ENCODE data around the gene NREP.
"Not testable (repeated sequence)": the region's sequence is repeated elsewhere in the genome, so short reads cannot be mapped to it uniquely, and the experiment has no call there.

Gene NREP

GRCh38 chr5:111728941-111729340, 28.1 kb downstream of the NREP start:
- Histone ChIP-seq H3K9me3 (replicated peaks in 1 of 11) (no peaks in the 10 kb centered on the region; a peak in 1 of 22 replicates), H3K36me3 (peaks cover 8 to 92% (median 73%) of the 10 kb centered on the region in 11 experiments; a peak in 21 of 22 replicates), H3K4me1 (peaks cover 0 to 17% (median 11%) of the 10 kb centered on the region in 10 experiments; a peak in 13 of 20 replicates), H4K20me1 (no peaks in the 10 kb centered on the region), H3K27ac (no peak overlapping the region), H3K4me3 (no peak overlapping the region), H3K9ac (no peak overlapping the region), H3K27me3 (no peaks in the 10 kb centered on the region), H3K4me2 (no peak overlapping the region)
- no peak for TF ChIP-seq Cebpa-rat (IDR thresholded peaks at IDR 0.05)

- peaks cover 0 to 13% (median 11%) of the 10 kb centered on the region in 10 experiments; a peak in 12 of 20 replicates for H3K4me1 ChIP-seq
- no peaks in the 10 kb centered on the region for H3K27me3 ChIP-seq
- H3K27ac ChIP-seq = no peak overlapping the region
- H3K36me3 ChIP-seq = peaks cover 0 to 72% (median 58%) of the 10 kb centered on the region in 11 experiments; a peak in 20 of 22 replicates
- no peak overlapping the region for H3K4me3 ChIP-seq
- no peaks in the 10 kb centered on the region for H4K20me1 ChIP-seq
- H3K9me3 ChIP-seq (replicated peaks in 1 of 11) = no peaks in the 10 kb centered on the region
- no peak overlapping the region for H3K4me2 ChIP-seq
- no peak for TF ChIP-seq Cebpa-rat (IDR thresholded peaks at IDR 0.05)
- H3K9ac ChIP-seq = no peak overlapping the region
Observed at GRCh38 chr5:111726986-111727385, 30.0 kb downstream of the NREP start.

GRCh38 chr5:111722140-111722539, 34.9 kb downstream of the NREP start:
- H3K4me2 ChIP-seq = no peak overlapping the region
- TF ChIP-seq Cebpa-rat (IDR thresholded peaks at IDR 0.05) = no peak
- H3K27ac ChIP-seq = no peak overlapping the region
- no peak overlapping the region for H3K4me3 ChIP-seq
- H3K9ac ChIP-seq = no peak overlapping the region
- H4K20me1 ChIP-seq = no peaks in the 10 kb centered on the region
- H3K27me3 ChIP-seq = no peaks in the 10 kb centered on the region
- H3K36me3 ChIP-seq = peaks cover 0 to 32% (median 14%) of the 10 kb centered on the region in 11 experiments; a peak in 17 of 22 replicates
- H3K4me1 ChIP-seq = no peaks in the 10 kb centered on the region
- peaks cover 0 to 20% (median 7%) of the 10 kb centered on the region in 11 experiments; a peak in 19 of 22 replicates for H3K9me3 ChIP-seq (replicated peaks in 1 of 11)

- no peak overlapping the region for H3K4me3 ChIP-seq
- no peaks in the 10 kb centered on the region for H3K4me1 ChIP-seq
- no peak overlapping the region for H3K27ac ChIP-seq
- no peak overlapping the region for H3K9ac ChIP-seq
- H3K36me3 ChIP-seq = peaks cover 0 to 24% (median 3%) of the 10 kb centered on the region in 11 experiments; a peak in 7 of 22 replicates
- no peak overlapping the region for H3K4me2 ChIP-seq
- no peak for TF ChIP-seq Cebpa-rat (IDR thresholded peaks at IDR 0.05)
- peaks cover 13 to 37% (median 23%) of the 10 kb centered on the region in 11 experiments; a peak in 21 of 22 replicates for H3K9me3 ChIP-seq (replicated peaks in 1 of 11)
- H4K20me1 ChIP-seq = no peaks in the 10 kb centered on the region
- no peaks in the 10 kb centered on the region for H3K27me3 ChIP-seq
Observed at GRCh38 chr5:111720333-111720890, 36.6 kb downstream of the NREP start.

- Histone ChIP-seq H3K4me2 (no peak overlapping the region), H3K9ac (no peak overlapping the region), H4K20me1 (no peaks in the 10 kb centered on the region), H3K27ac (no peak overlapping the region), H3K4me3 (no peak overlapping the region), H3K9me3 (replicated peaks in 1 of 11) (peaks cover 19 to 43% (median 29%) of the 10 kb centered on the region in 11 experiments; a peak in 21 of 22 replicates), H3K4me1 (no peaks in the 10 kb centered on the region), H3K27me3 (no peaks in the 10 kb centered on the region), H3K36me3 (peaks cover 0 to 21% (median 0%) of the 10 kb centered on the region in 11 experiments; a peak in 4 of 22 replicates)
- no peak for TF ChIP-seq Cebpa-rat (IDR thresholded peaks at IDR 0.05)
Observed at GRCh38 chr5:111719773-111720172, 37.2 kb downstream of the NREP start.

- H3K27me3 ChIP-seq, H4K20me1 ChIP-seq, H3K4me3 ChIP-seq, H3K4me1 ChIP-seq, H3K27ac ChIP-seq, H3K4me2 ChIP-seq, H3K9ac ChIP-seq: not testable (repeated sequence)
- H3K9me3 ChIP-seq (replicated peaks in 1 of 11) = peaks cover 34 to 66% (median 43%) of the 10 kb centered on the region in 11 experiments
- H3K36me3 ChIP-seq = peaks cover 0 to 21% (median 0%) of the 10 kb centered on the region in 11 experiments; a peak in 4 of 22 replicates
Observed at GRCh38 chr5:111716789-111717188, 40.2 kb downstream of the NREP start.

- Histone ChIP-seq H3K9ac (no peak overlapping the region), H3K36me3 (no peaks in the 10 kb centered on the region), H3K27ac (no peak overlapping the region), H4K20me1 (no peaks in the 10 kb centered on the region), H3K4me1 (peaks cover 7 to 24% (median 21%) of the 10 kb centered on the region in 10 experiments), H3K4me2 (no peak overlapping the region), H3K27me3 (no peaks in the 10 kb centered on the region), H3K4me3 (no peak overlapping the region), H3K9me3 (replicated peaks in 1 of 11) (peaks cover 6 to 19% (median 14%) of the 10 kb centered on the region in 11 experiments; a peak in 17 of 22 replicates)
- no peak for TF ChIP-seq Cebpa-rat (IDR thresholded peaks at IDR 0.05)
Observed at GRCh38 chr5:111707630-111708164, 49.3 kb downstream of the NREP start.

- no peaks in the 10 kb centered on the region for H3K27me3 ChIP-seq
- peaks cover 7 to 26% (median 21%) of the 10 kb centered on the region in 10 experiments for H3K4me1 ChIP-seq
- H3K9me3 ChIP-seq (replicated peaks in 1 of 11) = peaks cover 0 to 6% (median 2%) of the 10 kb centered on the region in 11 experiments; a peak in 6 of 22 replicates
- H4K20me1 ChIP-seq = no peaks in the 10 kb centered on the region
- no peak overlapping the region for H3K4me3 ChIP-seq
- no peak for TF ChIP-seq Cebpa-rat (IDR thresholded peaks at IDR 0.05)
- no peak overlapping the region for H3K4me2 ChIP-seq
- H3K27ac ChIP-seq = no peak overlapping the region
- no peak overlapping the region for H3K9ac ChIP-seq
- no peaks in the 10 kb centered on the region for H3K36me3 ChIP-seq
Observed at GRCh38 chr5:111706345-111706744, 50.6 kb downstream of the NREP start.

GRCh38 chr5:111704452-111705085, 52.4 kb downstream of the NREP start:
- no peak overlapping the region for H3K9ac ChIP-seq
- H3K36me3 ChIP-seq = no peaks in the 10 kb centered on the region
- no peaks in the 10 kb centered on the region for H4K20me1 ChIP-seq
- no peak for TF ChIP-seq Cebpa-rat (IDR thresholded peaks at IDR 0.05)
- H3K4me1 ChIP-seq = peaks cover 7 to 26% (median 21%) of the 10 kb centered on the region in 10 experiments
- H3K4me3 ChIP-seq = no peak overlapping the region
- peaks cover 0 to 4% (median 0%) of the 10 kb centered on the region in 11 experiments; a peak in 1 of 22 replicates for H3K9me3 ChIP-seq (replicated peaks in 1 of 11)
- no peaks in the 10 kb centered on the region for H3K27me3 ChIP-seq
- peak overlapping the region in 9 of 11 experiments; percentile 58 to 83 (median 70); a peak in 14 of 22 replicates for H3K4me2 ChIP-seq
- peak overlapping the region in 5 of 11 experiments; percentile 14 to 55 (median 35); a peak in 4 of 22 replicates for H3K27ac ChIP-seq
